NCI-H187 treated with DMSO at 0.1 percent for 48 hours (cell line): ENCODE results near the gene TNNC1.

ENCODE experiments used
- DNase-seq: peaks from one replicate; lab custom pipeline; 2025; lab: John Stamatoyannopoulos, UW

TNNC1 gene

GRCh38 chr3:52401551-52401950, 52.3 kb downstream of the TNNC1 start:
- no peak for DNase-seq
